Measurements from ENCODE around the gene C3.
"Not testable (repeated sequence)": the region's sequence is repeated elsewhere in the genome, so short reads cannot be mapped to it uniquely, and the experiment has no call there.

DNA sequence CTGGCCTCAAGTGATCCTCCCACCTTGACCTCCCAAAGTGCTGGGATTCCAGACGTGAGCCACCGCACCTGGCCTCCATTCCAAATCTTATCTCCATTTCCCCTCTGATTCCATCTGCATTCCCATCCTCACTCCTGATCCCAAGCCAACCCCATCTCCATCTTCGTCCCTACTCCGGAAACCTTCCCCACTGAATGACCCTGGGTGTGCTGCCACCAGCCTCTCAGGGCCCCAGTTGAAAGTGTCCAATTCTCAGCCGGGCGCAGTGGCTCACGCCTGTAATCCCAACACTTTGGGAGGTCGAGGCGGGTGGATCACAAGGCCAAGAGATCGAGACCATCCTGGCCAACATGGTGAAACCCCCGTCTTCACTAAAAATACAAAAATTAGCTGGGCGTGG, 11.5 kb downstream of the C3 start:
- TF ChIP-seq CTCF, POLR2AphosphoS5, POLR2A (IDR thresholded peaks at IDR 0.05): not testable (repeated sequence)
